Measurements from ENCODE around the gene C11orf21.
"Not testable (repeated sequence)": the region's sequence is repeated elsewhere in the genome, so short reads cannot be mapped to it uniquely, and the experiment has no call there.

The C11orf21 gene

GRCh38 chr11:2301631-2302305 is at the start of gene C11orf21, which contains the start of gene TSPAN32:
TSS of gene C11orf21 (minus strand) at chr11:2301918. CDS start at chr11:2301808, 110 bp downstream.
TSS of gene TSPAN32 (plus strand) at chr11:2302013. CDS start at chr11:2302150, 137 bp downstream.
- DNase-seq, result no peak

GRCh38 chr11:2348986-2349385 is 47.3 kb upstream of the C11orf21 start:
- DNase-seq, result peak; percentile 13

GRCh38 chr11:2347308-2347830 is 45.7 kb upstream of the C11orf21 start:
- no peak for DNase-seq

- DNase-seq, result no peak
Observed at GRCh38 chr11:2346586-2347307, 45.0 kb upstream of the C11orf21 start.

- DNase-seq, result no peak
Observed at GRCh38 chr11:2346014-2346413, 44.3 kb upstream of the C11orf21 start.

- DNase-seq, result no peak
Observed at GRCh38 chr11:2345050-2345449, 43.3 kb upstream of the C11orf21 start.

- no peak for DNase-seq
Observed at GRCh38 chr11:2343502-2343901, 41.8 kb upstream of the C11orf21 start.

GRCh38 chr11:2342981-2343380 is 41.3 kb upstream of the C11orf21 start:
- no peak for DNase-seq

- no peak for DNase-seq
Observed at GRCh38 chr11:2342557-2342956, 40.8 kb upstream of the C11orf21 start.

GRCh38 chr11:2338760-2339159 is 37.0 kb upstream of the C11orf21 start:
- DNase-seq, result not testable (repeated sequence)

GRCh38 chr11:2335286-2335685 is 33.6 kb upstream of the C11orf21 start:
- not testable (repeated sequence) for DNase-seq

- not testable (repeated sequence) for DNase-seq
Observed at GRCh38 chr11:2333486-2334205, 31.9 kb upstream of the C11orf21 start.

GRCh38 chr11:2332569-2332968 is 30.9 kb upstream of the C11orf21 start:
- DNase-seq, result not testable (repeated sequence)

- no peak for DNase-seq
Observed at GRCh38 chr11:2331404-2331803, 29.7 kb upstream of the C11orf21 start.

- no peak for DNase-seq
Observed at GRCh38 chr11:2330696-2331095, 29.0 kb upstream of the C11orf21 start.

- no peak for DNase-seq
Observed at GRCh38 chr11:2329551-2329950, 27.8 kb upstream of the C11orf21 start.

- DNase-seq, result no peak
Observed at GRCh38 chr11:2328656-2329354, 27.1 kb upstream of the C11orf21 start.

GRCh38 chr11:2328021-2328420 is 26.3 kb upstream of the C11orf21 start:
- no peak for DNase-seq

GRCh38 chr11:2327032-2327431 is 25.3 kb upstream of the C11orf21 start:
- no peak for DNase-seq

GRCh38 chr11:2325719-2326118 is 24.0 kb upstream of the C11orf21 start:
- DNase-seq, result no peak

GRCh38 chr11:2325123-2325522 is 23.4 kb upstream of the C11orf21 start:
- no peak for DNase-seq

- DNase-seq, result no peak
Observed at GRCh38 chr11:2321311-2321683, 19.6 kb upstream of the C11orf21 start.

Measured in fibroblast of skin of right biceps (primary cell).